ENCODE data around the gene TOX4. TPM values are rescaled to one million over a fixed set of nuclear protein-coding genes. Genes with fewer than 3 reads are reported as not detected.

The TOX4 gene
- total RNA-seq, 2 donors from 2014 or later = 68.9 to 72.4 TPM

GRCh38 chr14:21510735-21511657 lies 34.0 kb downstream of the TOX4 start, which contains the start of gene METTL3:
Gene METTL3 (minus strand): TSS chr14:21511340. CDS start chr14:21511223, 117 bp downstream.
- H3K36me3 Mint-ChIP-seq (ENCODE audit: insufficient read depth in 2 of 2) = peaks cover 14 to 22% of the 10 kb centered on the region in 2 donors
- H3K4me3 Mint-ChIP-seq = peak within 1 kb of the TSS; percentile 96 to 98
- DNase-seq = peak; percentile 91 to 95
- H3K4me1 Mint-ChIP-seq (ENCODE audit: low read depth) = peaks cover 35% of the 10 kb centered on the region
- H3K27ac Mint-ChIP-seq = peak within 1 kb of the TSS; percentile 98
- no peaks in the 10 kb centered on the region for H3K27me3 Mint-ChIP-seq (ENCODE audit: low read depth)
- peak; percentile 98 to 99 for ATAC-seq (replicated peaks in 1 of 2)
- H3K9me3 Mint-ChIP-seq = peaks cover 0 to 4% of the 10 kb centered on the region in 2 donors

- DNase-seq = no peak
- H3K4me3 Mint-ChIP-seq = no peak overlapping the region
- ATAC-seq (replicated peaks in 1 of 2) = no peak
- no peak overlapping the region for H3K27ac Mint-ChIP-seq
- H3K4me1 Mint-ChIP-seq (ENCODE audit: low read depth) = peaks cover 12% of the 10 kb centered on the region
- H3K27me3 Mint-ChIP-seq (ENCODE audit: low read depth) = no peaks in the 10 kb centered on the region
- peaks cover 0 to 4% of the 10 kb centered on the region in 2 donors for H3K9me3 Mint-ChIP-seq
- peaks cover 14% of the 10 kb centered on the region in 2 donors for H3K36me3 Mint-ChIP-seq (ENCODE audit: insufficient read depth in 2 of 2)
Observed at GRCh38 chr14:21514341-21514740, 37.3 kb downstream of the TOX4 start.

GRCh38 chr14:21518725-21519124 lies 41.7 kb downstream of the TOX4 start:
- Mint-ChIP-seq H3K27me3 (ENCODE audit: low read depth) (no peaks in the 10 kb centered on the region), H3K27ac (no peak overlapping the region), H3K36me3 (ENCODE audit: insufficient read depth in 2 of 2) (no peaks in the 10 kb centered on the region), H3K4me1 (ENCODE audit: low read depth) (peaks cover 11% of the 10 kb centered on the region), H3K9me3 (no peaks in the 10 kb centered on the region), H3K4me3 (no peak overlapping the region)
- DNase-seq (no peak), ATAC-seq (replicated peaks in 1 of 2) (no peak)

- H3K27me3 Mint-ChIP-seq (ENCODE audit: low read depth) = no peaks in the 10 kb centered on the region
- peaks cover 11% of the 10 kb centered on the region for H3K4me1 Mint-ChIP-seq (ENCODE audit: low read depth)
- H3K4me3 Mint-ChIP-seq = no peak overlapping the region
- no peak overlapping the region for H3K27ac Mint-ChIP-seq
- no peaks in the 10 kb centered on the region for H3K36me3 Mint-ChIP-seq (ENCODE audit: insufficient read depth in 2 of 2)
- no peak for ATAC-seq (replicated peaks in 1 of 2)
- H3K9me3 Mint-ChIP-seq = no peaks in the 10 kb centered on the region
- DNase-seq = no peak
Observed at GRCh38 chr14:21520767-21521166, 43.8 kb downstream of the TOX4 start.

- Mint-ChIP-seq H3K4me1 (ENCODE audit: low read depth) (peaks cover 11% of the 10 kb centered on the region), H3K27ac (no peak overlapping the region), H3K9me3 (no peaks in the 10 kb centered on the region), H3K36me3 (ENCODE audit: insufficient read depth in 2 of 2) (no peaks in the 10 kb centered on the region), H3K4me3 (no peak overlapping the region), H3K27me3 (ENCODE audit: low read depth) (no peaks in the 10 kb centered on the region)
- DNase-seq (no peak), ATAC-seq (replicated peaks in 1 of 2) (no peak)
Observed at GRCh38 chr14:21521501-21521900, 44.5 kb downstream of the TOX4 start.

- no peak overlapping the region for H3K4me3 Mint-ChIP-seq
Observed at GRCh38 chr14:21523203-21523602, 46.2 kb downstream of the TOX4 start.

GRCh38 chr14:21524575-21525490 lies 47.8 kb downstream of the TOX4 start:
- no peaks in the 10 kb centered on the region for H3K36me3 Mint-ChIP-seq (ENCODE audit: insufficient read depth in 2 of 2)
- no peak for ATAC-seq (replicated peaks in 1 of 2)
- DNase-seq = no peak
- peak overlapping the region; percentile 81 to 85 for H3K4me3 Mint-ChIP-seq
- H3K27ac Mint-ChIP-seq = peak overlapping the region; percentile 79
- H3K4me1 Mint-ChIP-seq (ENCODE audit: low read depth) = peaks cover 19% of the 10 kb centered on the region
- no peaks in the 10 kb centered on the region for H3K27me3 Mint-ChIP-seq (ENCODE audit: low read depth)
- H3K9me3 Mint-ChIP-seq = no peaks in the 10 kb centered on the region

More at GRCh38 chr14:21523203-21523602, 46.2 kb downstream of the TOX4 start:
- Mint-ChIP-seq H3K27ac (no peak overlapping the region), H3K27me3 (ENCODE audit: low read depth) (no peaks in the 10 kb centered on the region), H3K4me1 (ENCODE audit: low read depth) (peaks cover 19% of the 10 kb centered on the region), H3K36me3 (ENCODE audit: insufficient read depth in 2 of 2) (no peaks in the 10 kb centered on the region), H3K9me3 (no peaks in the 10 kb centered on the region)
- DNase-seq = no peak
- no peak for ATAC-seq (replicated peaks in 1 of 2)

- ATAC-seq (replicated peaks in 1 of 2) = peak; percentile 8 to 13
- H3K4me3 Mint-ChIP-seq = peak overlapping the region; percentile 81 to 85
Observed at GRCh38 chr14:21525571-21525961, 48.6 kb downstream of the TOX4 start.

GRCh38 chr14:21525962-21526671 lies 49.1 kb downstream of the TOX4 start, which contains the start of gene SALL2:
Gene SALL2 (minus strand): TSS chr14:21526346. CDS start chr14:21526127, 219 bp downstream.
- Mint-ChIP-seq H3K9me3 (no peaks in the 10 kb centered on the region), H3K27ac (peak within 1 kb of the TSS; percentile 79), H3K4me3 (peak within 1 kb of the TSS; percentile 81 to 85), H3K36me3 (ENCODE audit: insufficient read depth in 2 of 2) (no peaks in the 10 kb centered on the region), H3K4me1 (ENCODE audit: low read depth) (peaks cover 10% of the 10 kb centered on the region), H3K27me3 (ENCODE audit: low read depth) (no peaks in the 10 kb centered on the region)
- DNase-seq = peak; percentile 69 to 82
- ATAC-seq (replicated peaks in 1 of 2) = peak; percentile 88

More at GRCh38 chr14:21525571-21525961, 48.6 kb downstream of the TOX4 start:
- Mint-ChIP-seq H3K9me3 (no peaks in the 10 kb centered on the region), H3K27me3 (ENCODE audit: low read depth) (no peaks in the 10 kb centered on the region), H3K36me3 (ENCODE audit: insufficient read depth in 2 of 2) (no peaks in the 10 kb centered on the region), H3K27ac (peak overlapping the region; percentile 79), H3K4me1 (ENCODE audit: low read depth) (peaks cover 16% of the 10 kb centered on the region)
- DNase-seq = no peak

GRCh38 chr14:21526672-21527317 lies 49.8 kb downstream of the TOX4 start:
- Mint-ChIP-seq H3K27me3 (ENCODE audit: low read depth) (peaks cover under 1% of the 10 kb centered on the region), H3K9me3 (no peaks in the 10 kb centered on the region), H3K36me3 (ENCODE audit: insufficient read depth in 2 of 2) (no peaks in the 10 kb centered on the region), H3K27ac (peak overlapping the region; percentile 21), H3K4me1 (ENCODE audit: low read depth) (peaks cover 9% of the 10 kb centered on the region), H3K4me3 (peak overlapping the region; percentile 81 to 85)
- no peak for ATAC-seq (replicated peaks in 1 of 2)
- DNase-seq = no peak

- Mint-ChIP-seq H3K9me3 (no peaks in the 10 kb centered on the region), H3K36me3 (ENCODE audit: insufficient read depth in 2 of 2) (no peaks in the 10 kb centered on the region), H3K4me3 (peak overlapping the region; percentile 81 to 85), H3K27ac (peak overlapping the region; percentile 21), H3K4me1 (ENCODE audit: low read depth) (peaks cover 9% of the 10 kb centered on the region), H3K27me3 (ENCODE audit: low read depth) (peaks cover 6% of the 10 kb centered on the region)
- no peak for DNase-seq
- no peak for ATAC-seq (replicated peaks in 1 of 2)
Observed at GRCh38 chr14:21527318-21527679, 50.3 kb downstream of the TOX4 start.

All from activated T-cell treated with anti-CD3 and anti-CD28 coated beads, Interleukin-2, amount 50 U/mL, for 72 hours (primary cell).